Measurements from ENCODE around the gene PEX16.

Gene PEX16

GRCh38 chr11:45929486-45930030 lies 11.9 kb upstream of the PEX16 start:
- H3K27me3 ChIP-seq (ENCODE audit: control insufficient read depth, low read length) = no peaks in the 10 kb centered on the region
- H3K27ac ChIP-seq (ENCODE audit: low read depth, low read length) = peak overlapping the region; percentile 98
- no peak for TF ChIP-seq EZH2phosphoT487 (IDR thresholded peaks at IDR 0.05; ENCODE audit: borderline replicate concordance, low read length)
- TF ChIP-seq CTCF (IDR thresholded peaks at IDR 0.05; ENCODE audit: low read depth, low read length, poor library complexity, severe bottlenecking) = no peak
- H3K4me1 ChIP-seq (ENCODE audit: control insufficient read depth, low read length) = peaks cover 86% of the 10 kb centered on the region
- peak overlapping the region; percentile 75 for H3K4me2 ChIP-seq (ENCODE audit: low read length)
- H3K36me3 ChIP-seq (ENCODE audit: control insufficient read depth, low read length) = peaks cover 71% of the 10 kb centered on the region
- peaks cover 37% of the 10 kb centered on the region for H3F3A ChIP-seq (ENCODE audit: control insufficient read depth, insufficient read depth)
- no peaks in the 10 kb centered on the region for H3K9me2 ChIP-seq (replicated peaks; ENCODE audit: control insufficient read depth, low read length)
- H3K9me3 ChIP-seq (ENCODE audit: control insufficient read depth, insufficient read depth, low read length) = no peaks in the 10 kb centered on the region
- no peaks in the 10 kb centered on the region for H4K20me1 ChIP-seq (ENCODE audit: control insufficient read depth, insufficient read depth, low read depth, low read length)
- H3K79me2 ChIP-seq (ENCODE audit: control insufficient read depth, low read length) = peaks cover 69% of the 10 kb centered on the region
- H3K4me3 ChIP-seq (ENCODE audit: low read length) = peak overlapping the region; percentile 78

GRCh38 chr11:45928535-45929215 lies 11.0 kb upstream of the PEX16 start:
- H4K20me1 ChIP-seq (ENCODE audit: control insufficient read depth, insufficient read depth, low read depth, low read length) = no peaks in the 10 kb centered on the region
- peak overlapping the region; percentile 98 for H3K27ac ChIP-seq (ENCODE audit: low read depth, low read length)
- peaks cover 67% of the 10 kb centered on the region for H3K36me3 ChIP-seq (ENCODE audit: control insufficient read depth, low read length)
- peaks cover 85% of the 10 kb centered on the region for H3K4me1 ChIP-seq (ENCODE audit: control insufficient read depth, low read length)
- peaks cover 74% of the 10 kb centered on the region for H3K79me2 ChIP-seq (ENCODE audit: control insufficient read depth, low read length)
- TF ChIP-seq CTCF (IDR thresholded peaks at IDR 0.05; ENCODE audit: low read depth, low read length, poor library complexity, severe bottlenecking) = no peak
- no peak for TF ChIP-seq EZH2phosphoT487 (IDR thresholded peaks at IDR 0.05; ENCODE audit: borderline replicate concordance, low read length)
- H3K9me2 ChIP-seq (replicated peaks; ENCODE audit: control insufficient read depth, low read length) = no peaks in the 10 kb centered on the region
- peak overlapping the region; percentile 78 for H3K4me3 ChIP-seq (ENCODE audit: low read length)
- peaks cover 36% of the 10 kb centered on the region for H3F3A ChIP-seq (ENCODE audit: control insufficient read depth, insufficient read depth)
- no peaks in the 10 kb centered on the region for H3K9me3 ChIP-seq (ENCODE audit: control insufficient read depth, insufficient read depth, low read length)
- H3K27me3 ChIP-seq (ENCODE audit: control insufficient read depth, low read length) = no peaks in the 10 kb centered on the region
- H3K4me2 ChIP-seq (ENCODE audit: low read length) = peak overlapping the region; percentile 75

DNA sequence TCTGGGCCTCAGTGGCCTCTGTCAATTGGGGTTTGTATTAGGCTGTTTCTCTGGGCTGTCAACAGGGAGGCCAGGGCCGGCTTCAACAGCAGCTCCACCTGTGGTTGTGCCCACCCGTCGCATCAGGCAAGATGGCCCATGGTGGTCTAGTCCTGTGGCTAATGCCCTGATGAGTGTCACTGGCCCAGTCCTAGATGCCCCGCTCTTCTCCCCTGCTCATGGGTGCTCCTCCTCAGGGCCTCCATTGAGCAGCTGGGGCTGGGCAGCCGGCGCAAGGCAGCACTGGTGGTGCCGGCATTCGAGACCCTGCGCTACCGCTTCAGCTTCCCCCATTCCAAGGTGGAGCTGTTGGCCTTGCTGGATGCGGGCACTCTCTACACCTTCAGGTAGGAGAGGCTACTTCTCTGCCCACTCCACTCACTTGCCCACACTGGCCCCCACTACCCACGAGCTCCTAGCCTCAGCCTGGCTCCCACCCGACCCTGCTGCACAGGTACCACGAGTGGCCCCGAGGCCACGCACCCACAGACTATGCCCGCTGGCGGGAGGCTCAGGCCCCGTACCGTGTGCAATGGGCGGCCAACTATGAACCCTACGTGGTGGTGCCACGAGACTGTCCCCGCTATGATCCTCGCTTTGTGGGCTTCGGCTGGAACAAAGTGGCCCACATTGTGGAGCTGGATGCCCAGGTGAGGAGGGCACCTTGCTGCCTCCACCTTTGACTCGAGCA lies 10.2 kb upstream of the PEX16 start:
- Histone ChIP-seq H3K27ac (ENCODE audit: low read depth, low read length) (peak overlapping the region; percentile 98), H3K4me2 (ENCODE audit: low read length) (peak overlapping the region; percentile 75)

More for the DNA sequence above, 10.2 kb upstream of the PEX16 start:
- no peak overlapping the region for H3K4me3 ChIP-seq (ENCODE audit: low read length)
- H3K79me2 ChIP-seq (ENCODE audit: control insufficient read depth, low read length) = peaks cover 72% of the 10 kb centered on the region
- peaks cover 61% of the 10 kb centered on the region for H3K36me3 ChIP-seq (ENCODE audit: control insufficient read depth, low read length)
- peaks cover 5% of the 10 kb centered on the region for H3K27me3 ChIP-seq (ENCODE audit: control insufficient read depth, low read length)
- H4K20me1 ChIP-seq (ENCODE audit: control insufficient read depth, insufficient read depth, low read depth, low read length) = no peaks in the 10 kb centered on the region
- peaks cover 84% of the 10 kb centered on the region for H3K4me1 ChIP-seq (ENCODE audit: control insufficient read depth, low read length)
- H3K9me2 ChIP-seq (replicated peaks; ENCODE audit: control insufficient read depth, low read length) = no peaks in the 10 kb centered on the region
- no peaks in the 10 kb centered on the region for H3K9me3 ChIP-seq (ENCODE audit: control insufficient read depth, insufficient read depth, low read length)
- peaks cover 32% of the 10 kb centered on the region for H3F3A ChIP-seq (ENCODE audit: control insufficient read depth, insufficient read depth)
- no peak for TF ChIP-seq CTCF (IDR thresholded peaks at IDR 0.05; ENCODE audit: low read depth, low read length, poor library complexity, severe bottlenecking)
- no peak for TF ChIP-seq EZH2phosphoT487 (IDR thresholded peaks at IDR 0.05; ENCODE audit: borderline replicate concordance, low read length)
